ENCODE measurements around the gene RNF121.

The RNF121 gene

GRCh38 chr11:71935338-71935925 is 6.6 kb downstream of the RNF121 start:
- no peak for DNase-seq

- DNase-seq: no peak
These were observed 8.0 kb downstream of the RNF121 start for GRCh38 chr11:71936825-71937224.

GRCh38 chr11:71937826-71938225 is 9.0 kb downstream of the RNF121 start:
- no peak for DNase-seq

- no peak for DNase-seq
These were observed 11.8 kb downstream of the RNF121 start for GRCh38 chr11:71940561-71941219.

GRCh38 chr11:71946144-71946571 is 17.3 kb downstream of the RNF121 start:
- DNase-seq: peak in 1 of 2 experiments; percentile 25

DNA sequence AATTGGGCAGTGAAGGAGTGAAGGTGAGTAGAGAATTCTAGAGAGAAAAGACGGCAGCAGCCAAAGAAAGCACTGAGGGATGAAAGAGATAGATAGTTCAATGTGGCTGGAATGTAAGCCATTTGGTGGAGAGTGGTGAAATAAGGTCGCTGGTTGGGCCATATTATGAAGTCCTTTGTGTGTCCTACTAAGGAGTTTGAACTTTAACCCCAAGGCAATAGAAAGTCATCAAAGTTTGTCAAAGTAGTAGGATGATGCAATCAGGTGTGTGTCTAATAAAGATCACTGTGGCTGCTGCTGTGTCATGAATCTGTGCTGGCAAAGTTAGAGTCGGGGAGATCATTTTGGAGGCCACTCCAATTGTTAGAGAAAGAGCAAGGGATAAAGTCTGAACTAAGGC is 18.7 kb downstream of the RNF121 start:
- DNase-seq: no peak

- no peak for DNase-seq
These were observed 19.6 kb downstream of the RNF121 start for GRCh38 chr11:71948314-71949027.

GRCh38 chr11:71949034-71949433 is 20.2 kb downstream of the RNF121 start:
- DNase-seq: no peak

DNA sequence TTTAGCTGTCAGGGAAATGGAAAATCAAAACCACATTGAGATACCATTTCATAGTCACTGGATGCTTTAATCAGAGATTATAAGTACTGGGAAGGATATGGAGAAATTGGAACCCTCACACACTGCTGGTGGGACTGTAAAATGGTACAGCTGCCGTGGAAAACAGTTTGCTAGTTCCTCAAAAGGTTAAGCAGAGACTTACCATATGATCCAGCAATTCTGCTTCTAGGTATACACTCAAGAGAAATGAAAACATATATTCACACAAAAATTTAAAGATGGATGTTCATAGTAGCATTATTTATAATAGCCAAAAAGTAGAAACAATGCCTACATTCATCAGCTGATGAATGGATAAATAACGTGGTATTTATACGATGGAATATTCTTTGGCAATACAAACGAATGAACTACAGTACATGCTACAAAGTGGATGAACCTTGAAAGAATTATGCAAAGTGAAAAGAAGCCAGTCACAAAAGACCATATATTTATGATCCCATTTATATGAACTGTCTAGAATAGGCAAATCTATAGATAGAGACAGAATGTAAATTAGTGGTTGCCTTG is 23.0 kb downstream of the RNF121 start:
- no peak for DNase-seq

DNA sequence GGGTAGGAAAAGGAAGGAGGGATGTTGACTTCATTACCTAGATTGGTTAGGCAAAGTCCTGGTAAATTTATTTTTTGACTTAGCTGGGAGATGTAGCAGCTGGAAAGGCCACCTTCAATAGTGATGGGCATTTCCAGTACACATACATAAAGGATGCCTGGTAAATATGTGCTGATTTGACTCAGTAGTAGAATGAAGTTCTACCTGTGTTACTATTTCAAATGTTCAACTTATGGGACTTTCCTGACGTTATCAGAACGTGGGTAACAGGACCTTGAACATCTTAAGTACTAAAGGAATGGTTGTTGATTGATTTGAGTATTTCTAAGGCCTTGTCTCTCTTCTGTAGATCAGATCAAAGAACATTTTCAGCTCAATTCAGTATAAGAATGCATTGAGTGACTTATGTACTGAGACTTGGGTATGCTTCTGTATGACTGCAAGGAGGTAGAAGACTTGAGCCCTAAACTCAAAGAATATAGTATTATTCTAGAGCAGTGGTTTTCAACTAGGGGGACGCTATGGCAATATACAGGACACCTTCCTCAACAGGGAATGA is 27.1 kb downstream of the RNF121 start:
- DNase-seq: no peak

GRCh38 chr11:71962428-71963038 is 33.7 kb downstream of the RNF121 start:
- DNase-seq: no peak

DNA sequence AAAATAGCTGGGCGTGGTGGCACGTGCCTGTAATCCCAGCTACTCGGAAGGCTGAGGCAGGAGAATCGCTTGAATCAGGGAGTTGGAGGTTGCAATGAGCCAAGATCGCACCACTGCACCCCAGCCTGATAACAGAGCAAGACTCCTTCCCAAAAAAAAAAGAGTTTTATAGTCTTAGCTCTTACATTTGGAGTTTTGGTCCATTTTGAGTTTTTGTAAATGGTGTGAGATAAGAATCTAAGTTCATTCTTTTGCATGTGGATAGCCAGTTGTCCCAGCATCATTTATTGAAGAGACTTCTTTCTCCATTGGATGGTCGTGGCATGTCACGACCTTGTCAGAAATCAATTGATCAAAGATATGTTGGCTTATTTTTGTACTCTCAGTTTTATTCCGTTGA is 34.6 kb downstream of the RNF121 start:
- no peak for DNase-seq

DNA sequence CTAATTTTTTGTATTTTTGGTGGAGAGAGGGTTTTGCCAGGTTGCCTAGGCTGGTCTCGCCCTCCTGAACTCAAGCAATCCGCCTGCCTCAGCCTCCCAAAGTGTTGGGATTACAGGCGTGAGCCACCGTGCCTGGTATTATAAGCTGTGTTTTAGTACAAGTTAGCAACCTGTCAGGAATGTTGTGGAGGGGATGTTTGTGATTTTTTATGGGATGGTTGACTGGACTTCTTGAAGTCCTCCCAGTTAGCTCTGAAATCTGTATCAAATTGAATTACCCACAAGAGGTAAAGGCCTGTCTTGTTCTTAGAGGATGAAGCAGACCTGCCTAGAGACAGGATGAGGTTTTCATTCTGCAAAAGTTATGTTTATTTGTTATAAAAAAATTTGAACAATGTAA is 35.8 kb downstream of the RNF121 start:
- DNase-seq: no peak

DNA sequence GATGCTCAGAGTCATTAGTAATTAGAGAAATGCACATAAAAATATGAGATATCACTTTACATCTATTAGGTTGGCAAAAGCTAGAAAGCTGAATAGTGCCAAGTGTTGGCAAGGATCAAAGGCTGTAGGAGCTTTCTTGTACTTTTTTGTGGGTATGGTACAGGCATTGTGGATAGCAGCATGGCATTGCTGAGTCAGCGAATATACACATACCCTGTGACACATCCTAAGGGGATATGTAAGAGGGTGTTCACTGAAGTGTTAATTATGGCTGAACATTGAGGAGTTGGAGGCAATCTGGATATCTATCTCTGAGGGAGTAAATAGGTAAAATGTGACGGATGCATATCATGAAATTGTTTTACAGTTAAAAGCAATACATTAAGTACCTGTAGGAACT is 42.8 kb downstream of the RNF121 start:
- DNase-seq: no peak

GRCh38 chr11:71976551-71976950 is 47.7 kb downstream of the RNF121 start:
- DNase-seq: no peak

- no peak for DNase-seq
These were observed 48.2 kb downstream of the RNF121 start for GRCh38 chr11:71977090-71977489.

GRCh38 chr11:71977743-71978418 is 49.0 kb downstream of the RNF121 start:
- DNase-seq: peak; percentile 41 to 61

- DNase-seq: no peak
These were observed 50.2 kb downstream of the RNF121 start for GRCh38 chr11:71979094-71979493.

DNA sequence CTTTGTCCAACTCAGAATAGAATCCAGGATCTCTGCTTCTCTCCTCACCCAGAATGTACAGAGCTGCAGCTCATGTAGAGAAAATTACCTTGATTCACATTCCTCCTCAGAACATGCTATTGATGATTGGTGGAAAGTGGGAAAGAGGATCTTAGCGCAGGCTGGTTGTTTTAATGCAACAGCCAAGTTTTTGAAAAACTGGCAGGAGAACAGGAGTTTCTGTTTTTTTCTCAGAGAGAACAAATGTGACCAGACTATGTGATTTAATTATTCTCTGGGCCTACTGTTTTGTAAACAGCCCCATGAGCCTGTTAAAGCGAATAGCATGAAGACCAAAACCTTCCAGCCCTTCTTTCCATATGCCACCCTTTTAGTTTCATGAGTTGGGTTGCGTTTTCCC is 50.8 kb downstream of the RNF121 start:
- no peak for DNase-seq

GRCh38 chr11:71986131-71986530 is 57.3 kb downstream of the RNF121 start:
- no peak for DNase-seq

DNA sequence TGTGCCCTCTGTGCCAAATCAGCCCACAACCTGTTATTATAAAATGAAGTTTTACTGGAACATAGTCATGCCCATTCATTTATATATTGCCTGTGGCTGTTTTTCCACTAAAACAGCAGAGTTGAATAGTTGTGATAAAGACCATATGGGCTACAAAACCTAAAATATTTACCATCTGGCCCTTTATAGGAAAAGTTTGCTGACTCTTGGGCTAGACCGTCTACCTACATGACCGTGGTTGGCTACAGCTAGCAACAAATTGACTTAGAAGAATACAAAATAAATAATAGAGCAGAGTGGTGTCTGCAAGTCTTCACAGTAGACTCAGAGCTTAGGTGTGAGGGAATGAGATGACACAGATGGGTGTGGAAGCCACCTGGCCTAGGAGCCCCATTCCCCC is 58.7 kb downstream of the RNF121 start:
- DNase-seq: no peak

DNA sequence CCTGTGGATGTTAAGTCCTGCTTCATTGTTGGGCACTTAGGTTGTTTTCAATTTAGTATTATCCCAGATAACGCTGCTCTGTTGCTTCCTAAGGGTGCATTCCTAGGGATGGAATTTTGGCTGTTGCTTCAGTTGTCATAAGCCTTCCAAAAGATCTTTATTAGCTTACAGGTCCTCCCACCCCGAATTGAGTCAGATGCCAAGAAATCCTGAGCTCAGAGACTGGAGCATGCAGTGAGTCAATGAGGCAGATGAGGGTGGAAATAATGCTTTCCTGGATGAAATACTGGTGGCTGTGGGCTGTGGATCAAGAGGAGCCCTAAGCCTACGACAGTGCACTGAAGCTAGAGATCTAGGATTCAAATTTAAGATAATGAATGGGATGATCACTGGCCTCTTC is 59.2 kb downstream of the RNF121 start:
- DNase-seq: no peak

DNA sequence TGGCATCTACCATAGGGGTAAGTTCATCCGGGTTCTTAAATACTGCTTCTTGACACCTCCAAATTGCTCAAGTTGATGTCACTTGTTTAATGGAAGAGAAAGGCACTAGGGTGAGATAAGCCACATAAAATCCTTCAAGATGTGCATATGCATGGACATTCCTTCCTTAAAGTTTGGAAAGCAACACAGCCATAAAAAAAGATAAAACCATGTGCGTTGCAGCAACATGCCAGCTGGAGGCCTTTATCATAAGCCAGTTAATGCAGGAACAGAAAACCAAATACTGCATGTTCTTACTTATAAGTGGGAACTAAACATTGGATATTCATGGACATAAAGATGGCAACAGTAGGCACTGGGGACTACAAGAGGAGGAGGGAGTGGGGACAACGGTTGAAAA is 61.9 kb downstream of the RNF121 start:
- DNase-seq: no peak
